Measurements from ENCODE around the gene PPP1R14B. TPM values are rescaled to one million over a fixed set of nuclear protein-coding genes. Genes with fewer than 3 reads are reported as not detected.

Gene PPP1R14B
- total and polyA plus RNA-seq, 4 donors: 22.5 to 127 (median 122) TPM

GRCh38 chr11:64253481-64253880, 6.7 kb upstream of the PPP1R14B start:
- 34% methylated on average over 4 of the region's 5 CpGs for WGBS (ENCODE audit: insufficient coverage)
- H3K27ac ChIP-seq (ENCODE audit: low read depth, low read length): no peak overlapping the region
- no peaks in the 10 kb centered on the region for H3K9me3 ChIP-seq (ENCODE audit: control insufficient read depth, insufficient read depth, low read length)
- H3K4me3 ChIP-seq (ENCODE audit: low read depth, low read length): no peak overlapping the region
- peaks cover 6% of the 10 kb centered on the region for H3K27me3 ChIP-seq (ENCODE audit: control insufficient read depth, insufficient read depth, low read length)
- peaks cover 38% of the 10 kb centered on the region for H3K36me3 ChIP-seq (ENCODE audit: control insufficient read depth, insufficient read depth, low read length)
- peak in 1 of 6 donors; percentile 74 for DNase-seq (ENCODE audit: low read depth in 4 of 6, low spot score in 6 of 6)
- peaks cover 43% of the 10 kb centered on the region for H3K4me1 ChIP-seq (ENCODE audit: control insufficient read depth, insufficient read depth, low read length)

- H3K36me3 ChIP-seq (ENCODE audit: control insufficient read depth, insufficient read depth, low read length): peaks cover 34% of the 10 kb centered on the region
- no peak overlapping the region for H3K4me3 ChIP-seq (ENCODE audit: low read depth, low read length)
- peaks cover 6% of the 10 kb centered on the region for H3K27me3 ChIP-seq (ENCODE audit: control insufficient read depth, insufficient read depth, low read length)
- WGBS (ENCODE audit: insufficient coverage): 83% methylated on average over 8 of the region's 8 CpGs
- H3K9me3 ChIP-seq (ENCODE audit: control insufficient read depth, insufficient read depth, low read length): no peaks in the 10 kb centered on the region
- peaks cover 43% of the 10 kb centered on the region for H3K4me1 ChIP-seq (ENCODE audit: control insufficient read depth, insufficient read depth, low read length)
- DNase-seq (ENCODE audit: low read depth in 4 of 6, low spot score in 6 of 6): no peak
- no peak overlapping the region for H3K27ac ChIP-seq (ENCODE audit: low read depth, low read length)
Measured at GRCh38 chr11:64253043-64253442, 6.3 kb upstream of the PPP1R14B start.

- H3K4me1 ChIP-seq (ENCODE audit: control insufficient read depth, insufficient read depth, low read length): peaks cover 49% of the 10 kb centered on the region
- peaks cover 29% of the 10 kb centered on the region for H3K36me3 ChIP-seq (ENCODE audit: control insufficient read depth, insufficient read depth, low read length)
- peak in 1 of 6 donors; percentile 59 for DNase-seq (ENCODE audit: low read depth in 4 of 6, low spot score in 6 of 6)
- WGBS (ENCODE audit: insufficient coverage): 13% methylated on average over 14 of the region's 23 CpGs
- H3K4me3 ChIP-seq (ENCODE audit: low read depth, low read length): peak overlapping the region; percentile 53
- H3K9me3 ChIP-seq (ENCODE audit: control insufficient read depth, insufficient read depth, low read length): no peaks in the 10 kb centered on the region
- peak overlapping the region; percentile 29 for H3K27ac ChIP-seq (ENCODE audit: low read depth, low read length)
- peaks cover 6% of the 10 kb centered on the region for H3K27me3 ChIP-seq (ENCODE audit: control insufficient read depth, insufficient read depth, low read length)
Measured at GRCh38 chr11:64252003-64252872, 5.5 kb upstream of the PPP1R14B start.

DNA sequence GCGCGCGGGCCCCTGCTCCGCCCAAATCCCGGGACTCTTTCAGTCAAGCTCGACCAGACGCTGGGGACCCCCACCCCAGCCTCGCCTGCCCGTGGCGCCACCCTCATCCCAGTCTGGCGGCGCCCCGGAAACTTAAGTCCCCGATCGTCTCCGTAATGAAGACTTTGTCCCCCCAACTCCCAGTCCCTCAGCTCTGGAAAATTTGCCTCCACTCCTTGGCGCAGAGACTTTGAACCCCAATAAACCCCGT, 4.9 kb upstream of the PPP1R14B start:
- Histone ChIP-seq H3K27me3 (ENCODE audit: control insufficient read depth, insufficient read depth, low read length) (peaks cover 6% of the 10 kb centered on the region), H3K27ac (ENCODE audit: low read depth, low read length) (peak overlapping the region; percentile 29), H3K36me3 (ENCODE audit: control insufficient read depth, insufficient read depth, low read length) (peaks cover 26% of the 10 kb centered on the region), H3K9me3 (ENCODE audit: control insufficient read depth, insufficient read depth, low read length) (no peaks in the 10 kb centered on the region), H3K4me3 (ENCODE audit: low read depth, low read length) (peak overlapping the region; percentile 53), H3K4me1 (ENCODE audit: control insufficient read depth, insufficient read depth, low read length) (peaks cover 54% of the 10 kb centered on the region)
- DNase-seq (ENCODE audit: low read depth in 4 of 6, low spot score in 6 of 6): no peak
- WGBS (ENCODE audit: insufficient coverage): under 1% methylated on average over 18 of the region's 18 CpGs

GRCh38 chr11:64251016-64251752, 4.4 kb upstream of the PPP1R14B start, which contains the start of gene PLCB3:
PLCB3 (plus strand) TSS chr11:64251530; CDS start chr11:64251650, 120 bp downstream.
- under 1% methylated on average over 75 of the region's 75 CpGs for WGBS (ENCODE audit: insufficient coverage)

GRCh38 chr11:64250415-64251015, 3.8 kb upstream of the PPP1R14B start:
- WGBS (ENCODE audit: insufficient coverage): 17% methylated on average over 12 of the region's 13 CpGs
- no peak overlapping the region for H3K27ac ChIP-seq (ENCODE audit: low read depth, low read length)

More at GRCh38 chr11:64251016-64251752, 4.4 kb upstream of the PPP1R14B start, which contains the start of gene PLCB3:
- peak in 1 of 6 donors; percentile 65 for DNase-seq (ENCODE audit: low read depth in 4 of 6, low spot score in 6 of 6)
- H3K27ac ChIP-seq (ENCODE audit: low read depth, low read length): peak within 1 kb of the TSS; percentile 29
- peaks cover 21% of the 10 kb centered on the region for H3K36me3 ChIP-seq (ENCODE audit: control insufficient read depth, insufficient read depth, low read length)
- peak within 1 kb of the TSS; percentile 53 for H3K4me3 ChIP-seq (ENCODE audit: low read depth, low read length)
- H3K4me1 ChIP-seq (ENCODE audit: control insufficient read depth, insufficient read depth, low read length): peaks cover 54% of the 10 kb centered on the region
- no peaks in the 10 kb centered on the region for H3K9me3 ChIP-seq (ENCODE audit: control insufficient read depth, insufficient read depth, low read length)
- peaks cover 6% of the 10 kb centered on the region for H3K27me3 ChIP-seq (ENCODE audit: control insufficient read depth, insufficient read depth, low read length)

DNA sequence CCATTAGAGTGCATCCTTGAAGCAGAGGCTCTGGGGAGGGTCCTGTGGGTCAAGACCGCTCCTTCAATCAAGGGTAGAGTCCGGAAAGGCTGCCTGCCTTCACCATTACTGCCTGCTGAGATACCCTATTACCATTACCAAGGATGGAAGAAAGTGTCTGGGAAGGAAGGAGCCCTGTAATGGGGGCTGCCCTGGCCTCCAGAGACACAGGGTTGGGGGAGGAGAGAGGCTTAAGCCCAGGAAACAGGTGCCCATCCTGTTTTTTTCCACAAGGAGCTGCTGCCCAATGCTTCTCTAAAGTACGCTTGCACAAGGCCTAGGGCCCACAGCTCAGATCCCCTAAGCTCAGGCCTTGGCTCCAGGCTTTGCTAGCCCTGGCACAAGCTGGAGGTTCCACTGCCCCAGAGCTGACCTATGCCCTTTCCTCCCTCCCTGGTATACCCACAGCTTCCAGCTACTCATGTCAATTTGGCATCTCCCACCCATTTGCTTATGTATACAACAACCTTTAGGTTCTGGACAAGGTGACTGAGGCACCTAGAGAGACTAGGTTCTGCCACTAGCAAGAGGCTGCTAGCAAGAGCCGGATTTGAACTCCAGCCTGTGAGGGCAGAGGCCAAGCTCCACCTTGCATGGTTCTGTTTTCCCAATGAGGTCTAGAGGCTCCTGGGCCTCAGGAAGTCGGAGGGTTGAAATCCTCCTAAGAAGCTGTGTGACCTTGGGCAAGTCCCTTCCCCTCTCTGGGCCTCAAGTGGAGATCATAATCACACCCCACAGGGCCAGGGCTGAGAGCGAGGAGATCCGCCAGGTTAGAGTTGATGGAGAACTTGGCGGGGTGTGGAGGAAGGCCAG, 3.0 kb upstream of the PPP1R14B start:
- DNase-seq (ENCODE audit: low read depth in 4 of 6, low spot score in 6 of 6): no peak
- no peaks in the 10 kb centered on the region for H3K9me3 ChIP-seq (ENCODE audit: control insufficient read depth, insufficient read depth, low read length)
- H3K36me3 ChIP-seq (ENCODE audit: control insufficient read depth, insufficient read depth, low read length): peaks cover 13% of the 10 kb centered on the region
- H3K4me1 ChIP-seq (ENCODE audit: control insufficient read depth, insufficient read depth, low read length): peaks cover 68% of the 10 kb centered on the region
- H3K4me3 ChIP-seq (ENCODE audit: low read depth, low read length): no peak overlapping the region
- 93% methylated on average over 3 of the region's 8 CpGs for WGBS (ENCODE audit: insufficient coverage)
- peaks cover 6% of the 10 kb centered on the region for H3K27me3 ChIP-seq (ENCODE audit: control insufficient read depth, insufficient read depth, low read length)
- H3K27ac ChIP-seq (ENCODE audit: low read depth, low read length): no peak overlapping the region

More at GRCh38 chr11:64250415-64251015, 3.8 kb upstream of the PPP1R14B start:
- peak overlapping the region; percentile 52 for H3K4me3 ChIP-seq (ENCODE audit: low read depth, low read length)
- H3K9me3 ChIP-seq (ENCODE audit: control insufficient read depth, insufficient read depth, low read length): no peaks in the 10 kb centered on the region
- H3K4me1 ChIP-seq (ENCODE audit: control insufficient read depth, insufficient read depth, low read length): peaks cover 61% of the 10 kb centered on the region
- DNase-seq (ENCODE audit: low read depth in 4 of 6, low spot score in 6 of 6): no peak
- H3K27me3 ChIP-seq (ENCODE audit: control insufficient read depth, insufficient read depth, low read length): peaks cover 6% of the 10 kb centered on the region
- H3K36me3 ChIP-seq (ENCODE audit: control insufficient read depth, insufficient read depth, low read length): peaks cover 14% of the 10 kb centered on the region

- 86% methylated on average over 4 of the region's 4 CpGs for WGBS (ENCODE audit: insufficient coverage)
- H3K4me3 ChIP-seq (ENCODE audit: low read depth, low read length): no peak overlapping the region
- no peak for DNase-seq (ENCODE audit: low read depth in 4 of 6, low spot score in 6 of 6)
- H3K36me3 ChIP-seq (ENCODE audit: control insufficient read depth, insufficient read depth, low read length): peaks cover 13% of the 10 kb centered on the region
- H3K9me3 ChIP-seq (ENCODE audit: control insufficient read depth, insufficient read depth, low read length): no peaks in the 10 kb centered on the region
- peaks cover 71% of the 10 kb centered on the region for H3K4me1 ChIP-seq (ENCODE audit: control insufficient read depth, insufficient read depth, low read length)
- no peak overlapping the region for H3K27ac ChIP-seq (ENCODE audit: low read depth, low read length)
- H3K27me3 ChIP-seq (ENCODE audit: control insufficient read depth, insufficient read depth, low read length): peaks cover 6% of the 10 kb centered on the region
Measured at GRCh38 chr11:64249038-64249437, 2.3 kb upstream of the PPP1R14B start.

DNA sequence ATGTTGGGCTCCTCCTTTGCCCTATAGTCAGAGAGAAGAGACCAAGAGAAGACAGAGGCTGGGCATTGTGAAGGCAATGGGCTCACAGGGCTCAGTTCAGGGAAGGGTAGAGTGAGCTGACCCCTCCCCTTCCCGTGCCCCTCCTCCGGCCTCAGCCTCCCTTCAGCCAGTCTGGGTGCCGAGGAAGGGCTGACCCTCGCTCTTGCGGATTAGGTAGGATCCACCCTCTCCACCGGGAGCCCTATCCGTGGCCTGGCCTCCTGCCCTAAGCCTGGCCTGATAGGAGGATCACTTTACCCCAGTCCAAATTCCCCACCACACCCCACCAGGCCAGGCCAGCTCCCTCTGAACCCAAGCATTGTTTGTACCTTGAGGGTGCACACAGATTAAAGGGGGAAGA, 1.8 kb upstream of the PPP1R14B start:
- 77% methylated on average over 5 of the region's 7 CpGs for WGBS (ENCODE audit: insufficient coverage)
- no peaks in the 10 kb centered on the region for H3K9me3 ChIP-seq (ENCODE audit: control insufficient read depth, insufficient read depth, low read length)
- no peak overlapping the region for H3K27ac ChIP-seq (ENCODE audit: low read depth, low read length)
- H3K4me1 ChIP-seq (ENCODE audit: control insufficient read depth, insufficient read depth, low read length): peaks cover 71% of the 10 kb centered on the region
- H3K27me3 ChIP-seq (ENCODE audit: control insufficient read depth, insufficient read depth, low read length): peaks cover 6% of the 10 kb centered on the region
- peaks cover 18% of the 10 kb centered on the region for H3K36me3 ChIP-seq (ENCODE audit: control insufficient read depth, insufficient read depth, low read length)
- no peak for DNase-seq (ENCODE audit: low read depth in 4 of 6, low spot score in 6 of 6)
- H3K4me3 ChIP-seq (ENCODE audit: low read depth, low read length): no peak overlapping the region

Measured in spinal cord (tissue), 10 donors.